ENCODE measurements around the gene ROM1.

- no peak for TF ChIP-seq GABPA (IDR thresholded peaks at IDR 0.05; ENCODE audit: low read depth)
- no peak for TF ChIP-seq CTCF (IDR thresholded peaks at IDR 0.05; ENCODE audit: insufficient read depth, low read length)
Observed at GRCh38 chr11:62645671-62645945, 32.6 kb downstream of the ROM1 start.

Data from HL-60 (cell line).